NCI-H1930 (cell line): ENCODE measurements around the gene MED29.

Experiments
- DNase-seq, 2 experiments: peaks; one replicate each; lab custom pipeline; 2025; lab: John Stamatoyannopoulos, UW

MED29 gene

GRCh38 chr19:39430675-39431593 is 39.8 kb downstream of the MED29 start:
- no peak for DNase-seq

GRCh38 chr19:39432677-39433025 is 41.5 kb downstream of the MED29 start:
- DNase-seq: no peak

- DNase-seq: no peak
These were observed 42.4 kb downstream of the MED29 start for GRCh38 chr19:39433480-39434079.

- no peak for DNase-seq
These were observed 43.2 kb downstream of the MED29 start for GRCh38 chr19:39434123-39435076.

- DNase-seq: peak; percentile 99 to 100
These were observed 44.5 kb downstream of the MED29 start, which contains the start of gene RPS16 for GRCh38 chr19:39435499-39436349. Gene RPS16, minus strand, starts transcription at chr19:39435949. Its CDS starts 54 bp downstream, at chr19:39435895.

GRCh38 chr19:39436350-39436716 is 45.2 kb downstream of the MED29 start:
- DNase-seq: no peak

GRCh38 chr19:39438270-39438934 is 47.2 kb downstream of the MED29 start:
- DNase-seq: no peak

GRCh38 chr19:39444598-39445195 is 53.5 kb downstream of the MED29 start:
- DNase-seq: no peak

- DNase-seq: peak; percentile 97 to 99
These were observed 54.3 kb downstream of the MED29 start, which contains the start of gene SUPT5H for GRCh38 chr19:39445196-39446111. Gene SUPT5H, plus strand, starts transcription at chr19:39445582. Its CDS starts 309 bp downstream, at chr19:39445891.

GRCh38 chr19:39446365-39447084 is 55.3 kb downstream of the MED29 start:
- DNase-seq: no peak

- no peak for DNase-seq
These were observed 57.1 kb downstream of the MED29 start for GRCh38 chr19:39448271-39448670.

GRCh38 chr19:39449116-39449797 is 58.1 kb downstream of the MED29 start:
- DNase-seq: no peak
